GM10248 (cell line): ENCODE results near the gene RBM5.

Experiments used
- CTCF ChIA-PET: fragments of 300-600 bp; sonication (Branson Sonifier 250); formaldehyde crosslinking; extraction: SDS; loops from one replicate; lab custom pipeline; 2021; ENCODE audit warnings: antibody characterized with exemption; lab: Yijun Ruan, JAX
- POLR2A ChIA-PET: fragments of 350-650 bp; sonication (Branson Sonifier 250); formaldehyde crosslinking; extraction: SDS; loops from one replicate; lab custom pipeline; 2020; ENCODE audit warnings: antibody characterized with exemption; lab: Yijun Ruan, JAX
- DNase-seq: peaks from one replicate; pipeline ENCODE4 v3.0.0; 2012; ENCODE audit errors: extremely low spot score
- TF ChIP-seq, protein P1 (sequence below): IDR thresholded peaks from 2 replicates; pipeline ENCODE4 v1.5.1; 2012; ENCODE audit warnings: mild to moderate bottlenecking, low read depth; ENCODE audit errors: extremely low read depth, missing control alignments, control extremely low read depth

Gene RBM5

DNA sequence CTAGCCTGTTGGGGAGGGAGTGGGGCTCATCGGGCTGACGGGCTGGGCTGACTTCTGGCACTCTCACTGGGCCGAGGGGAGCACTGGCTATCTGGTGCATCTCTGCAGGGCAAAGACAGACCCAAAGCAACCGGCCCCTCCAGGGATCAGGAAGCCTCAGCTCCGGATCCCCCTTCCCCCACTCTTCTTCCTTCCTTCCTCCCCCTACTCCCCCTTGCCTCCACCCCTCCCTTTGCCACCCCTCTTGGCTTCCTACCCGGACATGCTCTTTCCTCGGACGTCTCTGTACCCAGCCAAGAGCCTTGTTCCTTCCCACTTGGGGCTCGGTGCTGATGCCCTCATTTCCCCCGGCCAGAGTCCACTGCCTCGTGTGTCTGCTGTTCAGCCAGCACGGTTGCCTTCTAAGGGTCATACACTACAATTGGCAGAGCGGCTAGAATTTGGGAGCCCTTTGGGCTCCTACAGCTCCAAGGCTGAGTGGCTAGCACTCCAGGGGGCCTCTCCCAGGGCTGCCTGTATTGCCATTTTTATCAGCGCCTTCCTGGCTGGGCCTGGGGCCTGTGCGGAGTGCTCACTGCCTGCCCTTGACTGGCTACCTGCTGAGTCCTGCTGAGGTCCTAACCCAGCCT lies 77.3 kb downstream of the RBM5 start:
- POLR2A ChIA-PET: no interaction called here
- TF ChIP-seq, protein P1, sequence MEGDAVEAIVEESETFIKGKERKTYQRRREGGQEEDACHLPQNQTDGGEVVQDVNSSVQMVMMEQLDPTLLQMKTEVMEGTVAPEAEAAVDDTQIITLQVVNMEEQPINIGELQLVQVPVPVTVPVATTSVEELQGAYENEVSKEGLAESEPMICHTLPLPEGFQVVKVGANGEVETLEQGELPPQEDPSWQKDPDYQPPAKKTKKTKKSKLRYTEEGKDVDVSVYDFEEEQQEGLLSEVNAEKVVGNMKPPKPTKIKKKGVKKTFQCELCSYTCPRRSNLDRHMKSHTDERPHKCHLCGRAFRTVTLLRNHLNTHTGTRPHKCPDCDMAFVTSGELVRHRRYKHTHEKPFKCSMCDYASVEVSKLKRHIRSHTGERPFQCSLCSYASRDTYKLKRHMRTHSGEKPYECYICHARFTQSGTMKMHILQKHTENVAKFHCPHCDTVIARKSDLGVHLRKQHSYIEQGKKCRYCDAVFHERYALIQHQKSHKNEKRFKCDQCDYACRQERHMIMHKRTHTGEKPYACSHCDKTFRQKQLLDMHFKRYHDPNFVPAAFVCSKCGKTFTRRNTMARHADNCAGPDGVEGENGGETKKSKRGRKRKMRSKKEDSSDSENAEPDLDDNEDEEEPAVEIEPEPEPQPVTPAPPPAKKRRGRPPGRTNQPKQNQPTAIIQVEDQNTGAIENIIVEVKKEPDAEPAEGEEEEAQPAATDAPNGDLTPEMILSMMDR: no peak
- no peak for DNase-seq
- CTCF ChIA-PET: interaction anchor here (0.9 to 1.4 kb wide), 4 partner anchors 10 to 47 kb away, joined by 3 read pairs; no protein-coding TSS in a partner anchor

DNA sequence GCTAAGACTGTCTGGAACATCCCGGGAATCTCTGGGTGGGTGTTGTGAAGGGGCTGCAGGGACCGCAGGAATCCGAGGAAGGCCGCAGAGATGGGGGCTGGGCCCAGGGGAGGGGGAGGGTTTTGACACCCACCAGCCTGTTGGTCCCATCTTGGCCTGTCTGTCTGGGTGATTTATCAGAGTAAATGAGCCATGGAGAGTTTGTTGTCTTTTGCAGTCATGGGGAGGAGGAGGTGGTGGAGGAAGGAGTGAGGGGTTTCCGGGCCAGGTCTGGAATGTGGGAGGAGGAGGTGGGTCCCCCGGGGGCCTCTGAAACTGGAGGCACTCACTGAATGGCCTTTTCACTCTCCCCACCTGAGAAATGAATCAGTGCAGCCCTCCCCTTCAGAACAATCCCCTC lies 77.9 kb downstream of the RBM5 start:
- CTCF ChIA-PET: interaction anchor here (1.4 kb wide), 1 partner anchor 10 kb away, joined by 3 read pairs; no protein-coding TSS in a partner anchor

DNA sequence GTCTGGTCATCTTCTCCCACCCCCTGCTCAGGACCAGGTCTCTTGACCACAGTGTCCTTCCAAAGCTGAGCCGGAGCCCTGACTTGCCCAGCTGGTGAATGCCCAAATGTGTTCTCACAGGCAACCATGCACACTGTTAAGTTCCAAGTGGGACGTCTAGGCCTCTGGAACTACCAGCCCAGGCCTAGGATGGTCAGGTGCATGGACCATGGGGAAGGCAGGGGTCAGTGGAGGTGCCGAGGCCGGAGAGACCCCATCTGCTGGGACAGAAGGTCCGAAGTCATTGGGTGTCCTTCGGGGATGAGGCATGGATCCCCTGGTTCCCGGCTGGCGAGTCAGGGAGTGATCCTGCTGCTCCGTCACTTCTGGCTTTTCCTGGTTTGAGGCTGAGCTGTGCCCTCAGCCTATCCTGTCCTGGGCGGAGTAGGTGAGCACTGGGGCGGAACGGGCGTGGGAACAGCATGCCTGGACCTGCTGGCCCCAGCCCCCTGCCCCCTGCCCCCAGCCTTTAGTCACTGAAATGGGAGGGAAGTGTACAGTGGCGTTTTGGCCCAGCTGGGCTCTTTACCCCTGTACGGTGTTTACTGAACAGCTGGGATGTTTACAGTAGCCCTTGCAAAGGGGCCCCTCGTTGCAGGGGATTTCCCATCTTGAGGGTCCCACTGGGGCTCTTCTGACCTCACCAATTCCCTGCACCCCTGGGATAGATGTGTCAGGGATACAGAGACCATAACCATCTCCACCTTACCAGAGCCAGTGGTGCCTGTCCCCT lies 78.5 kb downstream of the RBM5 start:
- ChIA-PET POLR2A (no interaction called here), CTCF (interaction anchor here (1.4 kb wide), 1 partner anchor 11 kb away, joined by 3 read pairs; no protein-coding TSS in a partner anchor)
- TF ChIP-seq, protein P1: no peak
- no peak for DNase-seq

More for the DNA sequence above, 77.9 kb downstream of the RBM5 start:
- POLR2A ChIA-PET: no interaction called here
- TF ChIP-seq, protein P1: no peak
- no peak for DNase-seq

DNA sequence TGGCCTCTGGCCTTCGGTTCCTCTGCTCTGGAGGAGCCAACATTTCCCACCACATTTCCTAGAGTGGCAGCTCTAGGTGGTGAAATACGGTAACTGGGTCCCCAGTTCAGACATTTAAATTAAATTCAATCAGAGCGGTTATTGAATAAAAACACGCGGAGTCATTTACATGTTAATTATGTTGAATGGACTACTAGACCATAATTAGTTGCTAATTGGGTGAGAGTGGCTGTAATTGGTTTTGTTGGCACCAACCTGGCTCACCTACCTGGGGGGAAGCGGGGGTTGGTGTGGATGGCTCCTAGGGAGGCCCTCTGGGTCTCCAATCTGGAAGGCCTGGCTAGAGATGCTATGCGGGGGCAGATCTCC lies 79.1 kb downstream of the RBM5 start:
- TF ChIP-seq, protein P1: no peak
- no peak for DNase-seq
- POLR2A ChIA-PET: no interaction called here
- CTCF ChIA-PET: no interaction called here

DNA sequence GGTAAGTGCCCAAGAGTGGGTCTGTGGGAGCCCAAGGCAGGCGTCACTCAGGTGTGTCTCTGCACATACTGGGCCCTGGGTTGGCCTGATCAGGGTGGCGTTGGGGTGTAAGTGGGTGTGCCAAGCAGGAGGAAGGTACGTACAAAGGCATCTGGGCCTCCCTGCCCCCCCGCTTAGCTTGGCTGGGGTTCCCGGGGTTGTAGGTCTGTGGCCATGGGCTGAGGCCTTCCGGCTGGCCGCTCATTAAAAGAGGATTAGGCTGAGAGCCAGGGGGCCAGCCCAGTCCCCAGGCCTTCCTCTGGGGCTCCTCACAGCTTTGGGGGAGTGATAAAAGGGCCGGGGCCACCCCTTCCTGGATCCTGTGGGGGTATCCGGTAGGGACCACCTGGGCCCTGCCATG lies 79.7 kb downstream of the RBM5 start:
- TF ChIP-seq, protein P1: no peak
- ChIA-PET POLR2A (no interaction called here), CTCF (no interaction called here)
- DNase-seq: no peak
